Subcutaneous abdominal adipose tissue (tissue), 5 donors: ENCODE results near the gene RIN3.
A peak's percentile ranks its signal among the peaks of the same experiment; 100 is the strongest.

Experiments
- H3K27ac ChIP-seq: one replicate; pipeline ENCODE4 v1.7.0; 2013; ENCODE audit warnings: low read depth, mild to moderate bottlenecking, inconsistent platforms, low read length, moderate library complexity
- H3K27me3 ChIP-seq, 5 donors: one replicate each; pipeline ENCODE4 v1.7.0; 2013; ENCODE audit warnings: low read length in 5 of 5, inconsistent platforms in 1 of 5; ENCODE audit not compliant: control insufficient read depth in 5 of 5, insufficient read depth in 4 of 5
- H3K36me3 ChIP-seq, 5 donors: one replicate each; pipeline ENCODE4 v1.7.0; 2013; ENCODE audit warnings: low read length in 5 of 5; ENCODE audit not compliant: control insufficient read depth in 5 of 5, insufficient read depth in 5 of 5
- H3K4me1 ChIP-seq, 5 donors: one replicate each; pipeline ENCODE4 v1.7.0; 2013; ENCODE audit warnings: low read length in 5 of 5, mild to moderate bottlenecking in 3 of 5, moderate library complexity in 1 of 5; ENCODE audit not compliant: control insufficient read depth in 5 of 5, insufficient read depth in 5 of 5
- H3K4me3 ChIP-seq, 5 donors: one replicate each; pipeline ENCODE4 v1.7.0; 2013; ENCODE audit warnings: low read length in 5 of 5, low read depth in 1 of 5
- H3K9ac ChIP-seq, 5 donors: one replicate each; pipeline ENCODE4 v1.7.0; 2013; ENCODE audit warnings: low read length in 5 of 5, mild to moderate bottlenecking in 4 of 5, moderate library complexity in 3 of 5
- H3K9me3 ChIP-seq, 5 donors: one replicate each; pipeline ENCODE4 v1.7.0; 2013; ENCODE audit warnings: low read length in 5 of 5; ENCODE audit not compliant: control insufficient read depth in 5 of 5
- donor health status: healthy.
- donor health status: healthy.
- donor health status: healthy.
- donor health status: healthy.
- donor health status: healthy.

The RIN3 gene

DNA sequence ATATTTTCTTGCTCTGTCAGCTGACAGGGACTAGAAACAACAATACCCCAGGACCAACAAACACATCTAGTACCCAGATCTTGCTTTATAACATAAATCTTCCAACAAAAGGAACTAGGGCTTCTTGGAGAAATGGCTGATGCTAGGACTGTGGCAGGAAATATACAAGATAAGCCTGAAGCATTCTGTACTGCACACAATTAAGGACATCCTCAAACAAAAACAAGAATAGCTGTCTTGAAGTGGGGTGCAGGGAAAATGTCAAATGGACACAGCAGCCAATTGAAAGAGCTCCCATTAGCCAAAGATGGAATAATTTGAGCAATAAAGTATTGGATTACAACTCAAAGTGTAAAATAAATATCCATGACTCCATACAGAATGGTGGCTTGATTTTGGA lies 184.8 kb downstream of the RIN3 start:
- Histone ChIP-seq H3K4me3 (no peak overlapping the region), H3K27ac (no peak overlapping the region), H3K9me3 (no peaks in the 10 kb centered on the region), H3K9ac (no peak overlapping the region), H3K27me3 (peaks cover 0 to 3% (median 0%) of the 10 kb centered on the region in 5 donors), H3K4me1 (peaks cover 0 to 19% (median 11%) of the 10 kb centered on the region in 5 donors), H3K36me3 (peaks cover 0 to 6% (median 4%) of the 10 kb centered on the region in 5 donors)

DNA sequence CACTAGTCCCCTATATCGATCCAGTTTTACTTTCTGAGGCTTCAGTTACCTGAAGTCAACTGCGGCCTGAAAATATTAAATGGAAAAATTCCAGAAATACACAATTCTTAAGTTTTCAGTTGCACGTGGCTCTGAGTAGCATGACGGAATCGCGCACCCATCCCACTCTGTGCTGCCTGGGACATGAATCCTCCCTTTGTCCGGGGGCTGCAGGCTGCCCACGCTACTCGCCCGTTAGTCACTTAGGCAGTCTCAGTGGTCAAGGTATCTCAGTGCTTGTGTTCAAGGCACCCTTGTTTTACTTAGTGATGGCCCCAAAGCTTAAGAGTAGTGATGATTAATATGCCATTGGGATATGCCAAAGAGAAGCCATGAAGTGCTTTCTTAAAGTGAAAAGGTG lies 188.2 kb downstream of the RIN3 start:
- Histone ChIP-seq H3K36me3 (peaks cover 0 to 40% (median 30%) of the 10 kb centered on the region in 5 donors), H3K4me1 (peaks cover 0 to 24% (median 8%) of the 10 kb centered on the region in 5 donors), H3K27me3 (no peaks in the 10 kb centered on the region), H3K4me3 (no peak overlapping the region), H3K27ac (no peak overlapping the region), H3K9me3 (no peaks in the 10 kb centered on the region), H3K9ac (no peak overlapping the region)

GRCh38 chr14:92702441-92702918 lies 188.9 kb downstream of the RIN3 start:
- H3K36me3 ChIP-seq, result peaks cover 0 to 47% (median 36%) of the 10 kb centered on the region in 5 donors
- no peak overlapping the region for H3K27ac ChIP-seq
- peaks cover 0 to 24% (median 8%) of the 10 kb centered on the region in 5 donors for H3K4me1 ChIP-seq

GRCh38 chr14:92703516-92703915 lies 189.9 kb downstream of the RIN3 start:
- peaks cover 0 to 24% (median 8%) of the 10 kb centered on the region in 5 donors for H3K4me1 ChIP-seq
- H3K36me3 ChIP-seq, result peaks cover 0 to 47% (median 36%) of the 10 kb centered on the region in 5 donors
- H3K27me3 ChIP-seq, result no peaks in the 10 kb centered on the region
- H3K27ac ChIP-seq, result no peak overlapping the region
- H3K9me3 ChIP-seq, result no peaks in the 10 kb centered on the region
- no peak overlapping the region for H3K4me3 ChIP-seq
- H3K9ac ChIP-seq, result no peak overlapping the region

More at GRCh38 chr14:92702441-92702918, 188.9 kb downstream of the RIN3 start:
- Histone ChIP-seq H3K9ac (no peak overlapping the region), H3K9me3 (no peaks in the 10 kb centered on the region), H3K4me3 (no peak overlapping the region), H3K27me3 (no peaks in the 10 kb centered on the region)

DNA sequence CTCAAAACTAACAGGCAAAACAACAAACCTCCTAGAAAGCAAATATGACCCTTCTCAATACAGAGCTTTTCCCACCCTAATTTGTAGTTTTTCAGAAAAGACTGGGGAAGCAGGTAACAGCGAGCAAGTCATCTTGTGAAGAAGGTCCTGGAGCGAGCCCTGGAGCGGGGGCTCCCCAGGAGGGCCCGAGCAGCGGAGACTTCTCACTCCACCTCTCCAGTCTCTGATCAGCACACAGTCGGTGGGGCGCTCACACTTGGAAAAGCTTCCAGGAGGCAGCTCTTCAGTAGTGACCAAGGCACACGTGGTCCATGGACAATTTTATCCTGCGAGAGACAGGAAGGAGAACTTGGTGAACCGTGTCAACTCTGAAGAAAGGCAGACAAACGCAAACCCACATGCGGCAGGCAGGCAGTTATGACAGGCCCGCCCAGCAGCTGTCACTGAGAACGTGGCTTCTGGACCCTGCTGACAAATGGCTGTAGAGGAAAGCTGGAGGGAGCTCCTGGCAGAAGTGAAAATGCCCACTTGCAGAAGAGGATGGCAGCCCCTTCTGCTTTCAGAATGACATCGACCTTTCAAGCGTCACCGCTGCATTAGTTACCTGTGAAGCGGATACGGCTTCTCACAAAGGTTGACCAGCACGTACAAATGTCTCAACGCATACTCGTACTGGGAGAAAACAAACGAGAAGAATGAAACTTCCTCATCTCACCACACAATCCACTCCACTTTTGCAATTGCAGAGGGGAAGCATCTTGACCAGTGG lies 190.6 kb downstream of the RIN3 start:
- Histone ChIP-seq H3K4me3 (no peak overlapping the region), H3K9ac (peak overlapping the region in 1 of 5 donors; percentile 14), H3K36me3 (peaks cover 0 to 53% (median 40%) of the 10 kb centered on the region in 5 donors), H3K27ac (no peak overlapping the region), H3K27me3 (no peaks in the 10 kb centered on the region), H3K4me1 (peaks cover 0 to 24% (median 8%) of the 10 kb centered on the region in 5 donors), H3K9me3 (no peaks in the 10 kb centered on the region)

GRCh38 chr14:92704821-92705220 lies 191.2 kb downstream of the RIN3 start:
- no peak overlapping the region for H3K27ac ChIP-seq
- H3K36me3 ChIP-seq, result peaks cover 0 to 59% (median 46%) of the 10 kb centered on the region in 5 donors

GRCh38 chr14:92706386-92706785 lies 192.8 kb downstream of the RIN3 start:
- Histone ChIP-seq H3K4me1 (peaks cover 0 to 24% (median 16%) of the 10 kb centered on the region in 5 donors), H3K9ac (no peak overlapping the region), H3K27me3 (no peaks in the 10 kb centered on the region), H3K9me3 (no peaks in the 10 kb centered on the region), H3K4me3 (no peak overlapping the region), H3K27ac (no peak overlapping the region), H3K36me3 (peaks cover 0 to 74% (median 62%) of the 10 kb centered on the region in 5 donors)

More at GRCh38 chr14:92704821-92705220, 191.2 kb downstream of the RIN3 start:
- Histone ChIP-seq H3K9me3 (no peaks in the 10 kb centered on the region), H3K4me3 (no peak overlapping the region), H3K9ac (peak overlapping the region in 1 of 5 donors; percentile 14), H3K4me1 (peaks cover 0 to 24% (median 12%) of the 10 kb centered on the region in 5 donors), H3K27me3 (no peaks in the 10 kb centered on the region)

DNA sequence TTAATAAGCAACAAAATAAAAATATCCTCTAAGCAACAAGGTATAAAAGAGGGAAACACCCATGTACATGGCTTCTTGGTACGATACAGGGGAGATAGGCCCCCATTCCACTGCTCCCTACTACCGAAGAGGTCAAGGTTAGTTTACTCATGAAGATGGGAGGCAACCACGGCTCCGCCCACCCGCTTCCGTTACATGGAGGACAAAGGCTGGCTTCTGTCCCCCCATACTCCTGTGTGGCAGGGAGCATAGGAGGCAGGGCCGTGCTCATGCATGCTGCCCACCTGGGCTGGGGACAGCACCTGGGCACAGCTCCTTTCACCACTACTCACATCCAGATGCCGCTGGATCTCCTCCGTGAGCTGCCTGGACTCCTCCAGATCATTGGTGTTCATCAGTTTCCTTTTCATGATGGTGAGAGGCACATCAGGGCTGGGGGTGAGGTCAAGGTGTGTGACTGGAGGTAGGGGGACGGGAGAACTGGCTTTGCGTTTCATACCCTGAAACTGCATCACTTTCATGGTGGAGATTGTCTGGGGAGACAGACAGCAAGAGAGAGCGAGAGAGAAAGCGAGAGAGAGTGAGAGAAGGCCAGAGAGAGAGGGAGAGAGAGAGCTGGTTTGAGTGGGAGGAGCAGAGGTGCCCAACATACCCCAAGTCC lies 195.9 kb downstream of the RIN3 start:
- H3K9me3 ChIP-seq, result no peaks in the 10 kb centered on the region
- no peak overlapping the region for H3K9ac ChIP-seq
- H3K4me3 ChIP-seq, result no peak overlapping the region
- peaks cover 0 to 23% (median 13%) of the 10 kb centered on the region in 5 donors for H3K4me1 ChIP-seq
- H3K27ac ChIP-seq, result no peak overlapping the region
- H3K27me3 ChIP-seq, result no peaks in the 10 kb centered on the region
- peaks cover 0 to 87% (median 59%) of the 10 kb centered on the region in 5 donors for H3K36me3 ChIP-seq

- no peaks in the 10 kb centered on the region for H3K9me3 ChIP-seq
- no peaks in the 10 kb centered on the region for H3K27me3 ChIP-seq
- H3K4me3 ChIP-seq, result no peak overlapping the region
- peaks cover 0 to 86% (median 57%) of the 10 kb centered on the region in 5 donors for H3K36me3 ChIP-seq
- H3K4me1 ChIP-seq, result peaks cover 0 to 25% (median 12%) of the 10 kb centered on the region in 5 donors
- no peak overlapping the region for H3K27ac ChIP-seq
- H3K9ac ChIP-seq, result no peak overlapping the region
Observed at GRCh38 chr14:92710001-92710341, 196.4 kb downstream of the RIN3 start.
